Astrocyte (in vitro differentiated cells and primary cell): Measurements from ENCODE around the gene NGDN. TPM values are rescaled to one million over a fixed set of nuclear protein-coding genes. Genes with fewer than 3 reads are reported as not detected.

ENCODE experiments used
- DNase-seq: peaks from one replicate; pipeline ENCODE4 v3.0.0-alpha.2; 2010; ENCODE audit warnings: low read depth
- FAIRE-seq: peaks from 2 replicates; lab custom pipeline; 2011; peaks lifted over from hg19 to GRCh38; lab: Jason Lieb, UNC
- H2AFZ ChIP-seq: 2 replicates; pipeline ENCODE4 v1.6.0; 2012; ENCODE audit warnings: low read depth, low read length, inconsistent platforms
- H3K27ac ChIP-seq: 2 replicates; pipeline ENCODE4 v1.5.1; 2011; ENCODE audit warnings: low read depth, low read length, inconsistent platforms
- H3K27me3 ChIP-seq: 2 replicates; pipeline ENCODE4 v1.6.0; 2011; ENCODE audit warnings: low read length, inconsistent platforms; ENCODE audit not compliant: insufficient read depth
- H3K36me3 ChIP-seq: 2 replicates; pipeline ENCODE4 v1.5.1; 2011; ENCODE audit warnings: low read length, inconsistent platforms; ENCODE audit not compliant: insufficient read depth
- H3K4me1 ChIP-seq: 2 replicates; pipeline ENCODE4 v1.5.1; 2011; ENCODE audit warnings: low read length, inconsistent platforms; ENCODE audit not compliant: insufficient read depth
- H3K4me2 ChIP-seq: 2 replicates; pipeline ENCODE4 v1.6.0; 2012; ENCODE audit warnings: low read length, inconsistent platforms
- H3K4me3 ChIP-seq: 2 replicates; pipeline ENCODE4 v1.5.1; 2011; ENCODE audit warnings: low read depth, mild to moderate bottlenecking, low read length, inconsistent platforms; ENCODE audit not compliant: insufficient read depth
- H3K79me2 ChIP-seq: 2 replicates; pipeline ENCODE4 v1.6.0; 2012; ENCODE audit warnings: mild to moderate bottlenecking, low read length, inconsistent platforms; ENCODE audit not compliant: insufficient read depth
- H3K9ac ChIP-seq: 2 replicates; pipeline ENCODE4 v1.6.0; 2012; ENCODE audit warnings: mild to moderate bottlenecking, low read length, inconsistent platforms
- H3K9me3 ChIP-seq: 2 replicates; pipeline ENCODE4 v1.5.1; 2012; ENCODE audit warnings: low read depth, mild to moderate bottlenecking, low read length, inconsistent platforms; ENCODE audit not compliant: insufficient read depth
- H4K20me1 ChIP-seq: 2 replicates; pipeline ENCODE4 v1.6.0; 2012; ENCODE audit warnings: low read length, inconsistent platforms; ENCODE audit not compliant: insufficient read depth
- H3K27ac Mint-ChIP-seq: one replicate; pipeline ENCODE4 v1.8.0; 2021; ENCODE audit warnings: mild to moderate bottlenecking, mixed read lengths; ENCODE audit not compliant: unreplicated experiment
- H3K27me3 Mint-ChIP-seq: one replicate; pipeline ENCODE4 v1.8.0; 2021; ENCODE audit warnings: low read depth, mixed read lengths; ENCODE audit not compliant: unreplicated experiment
- H3K36me3 Mint-ChIP-seq: one replicate; pipeline ENCODE4 v1.8.0; 2021; ENCODE audit warnings: low read depth, mixed read lengths; ENCODE audit not compliant: unreplicated experiment
- H3K4me1 Mint-ChIP-seq: one replicate; pipeline ENCODE4 v1.8.0; 2021; ENCODE audit warnings: low read depth, mixed read lengths; ENCODE audit not compliant: unreplicated experiment
- H3K4me3 Mint-ChIP-seq: one replicate; pipeline ENCODE4 v1.8.0; 2021; ENCODE audit warnings: mild to moderate bottlenecking, moderate library complexity, mixed read lengths; ENCODE audit not compliant: unreplicated experiment
- H3K9me3 Mint-ChIP-seq: one replicate; pipeline ENCODE4 v1.8.0; 2021; ENCODE audit warnings: mild to moderate bottlenecking, mixed read lengths; ENCODE audit not compliant: unreplicated experiment
- EZH2 ChIP-seq: IDR thresholded peaks from 2 replicates; pipeline ENCODE4 v1.6.1; 2012; ENCODE audit warnings: mild to moderate bottlenecking, low read length, inconsistent platforms; ENCODE audit not compliant: insufficient read depth
- total RNA-seq: library from RNA; stranded (reverse); gene quantifications from 2 replicates; pipeline ENCODE4 v1.2.1, GENCODE V29; 2021
- TF ChIP-seq, protein P1 (sequence below): IDR thresholded peaks from 2 replicates; pipeline ENCODE4 v1.5.1; 2011; ENCODE audit warnings: low read depth, mild to moderate bottlenecking, inconsistent platforms, low read length, moderate library complexity; ENCODE audit not compliant: insufficient read depth

NGDN gene
- total RNA-seq, 1 donor from 2014 or later = 28.6 TPM

DNA sequence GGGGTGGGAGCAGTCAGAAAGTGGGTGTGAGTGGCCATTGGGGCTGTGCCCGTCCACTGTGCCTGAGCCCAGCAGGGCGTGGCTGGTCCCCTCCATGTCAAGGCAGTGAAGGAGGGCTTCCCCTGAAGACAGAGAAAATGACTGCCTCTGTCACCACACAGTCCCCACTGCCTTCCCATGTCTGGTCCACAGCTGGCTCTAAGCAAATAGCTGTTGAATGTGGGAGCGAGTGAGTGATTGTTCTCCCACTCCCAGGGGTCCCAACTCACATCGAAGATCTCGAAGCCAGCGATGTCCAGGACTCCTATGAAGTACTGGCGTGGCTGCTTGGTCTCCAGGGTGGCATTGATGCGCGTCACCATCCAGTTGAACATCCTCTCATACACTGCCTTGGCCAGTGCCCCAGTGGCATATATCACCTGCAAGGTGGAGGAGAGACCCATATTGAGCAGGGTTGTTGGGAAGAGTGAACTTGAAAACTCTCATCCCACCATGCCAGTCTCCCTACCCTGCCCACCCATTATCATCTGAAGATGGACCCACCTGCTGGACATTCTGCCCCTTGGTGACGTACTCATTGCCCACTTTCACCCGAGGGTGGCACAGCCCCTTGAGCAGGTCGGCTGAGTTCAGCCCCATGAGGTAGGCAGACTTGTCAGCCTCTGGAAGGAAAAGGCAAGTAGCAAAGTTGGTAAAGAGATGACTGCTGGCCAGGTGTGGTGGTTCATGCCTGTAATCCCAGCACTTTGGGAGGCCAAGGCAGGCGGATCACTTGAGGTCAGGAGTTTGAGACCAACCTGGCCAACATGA is 40.6 kb upstream of the NGDN start:
- Histone ChIP-seq H3K79me2 (no peaks in the 10 kb centered on the region), H3K27me3 (peaks cover 2% of the 10 kb centered on the region), H3K27ac (no peak overlapping the region), H2AFZ (no peak overlapping the region), H4K20me1 (no peaks in the 10 kb centered on the region), H3K9me3 (no peaks in the 10 kb centered on the region), H3K36me3 (no peaks in the 10 kb centered on the region), H3K4me3 (no peak overlapping the region), H3K9ac (no peak overlapping the region), H3K4me1 (no peaks in the 10 kb centered on the region), H3K4me2 (no peak overlapping the region)
- Mint-ChIP-seq H3K4me1 (peaks cover 9% of the 10 kb centered on the region), H3K27me3 (peaks cover 40% of the 10 kb centered on the region), H3K27ac (no peak overlapping the region), H3K36me3 (no peaks in the 10 kb centered on the region), H3K9me3 (peaks cover 6% of the 10 kb centered on the region), H3K4me3 (no peak overlapping the region)
- FAIRE-seq = no peak
- no peak for DNase-seq
- TF ChIP-seq, protein P1, sequence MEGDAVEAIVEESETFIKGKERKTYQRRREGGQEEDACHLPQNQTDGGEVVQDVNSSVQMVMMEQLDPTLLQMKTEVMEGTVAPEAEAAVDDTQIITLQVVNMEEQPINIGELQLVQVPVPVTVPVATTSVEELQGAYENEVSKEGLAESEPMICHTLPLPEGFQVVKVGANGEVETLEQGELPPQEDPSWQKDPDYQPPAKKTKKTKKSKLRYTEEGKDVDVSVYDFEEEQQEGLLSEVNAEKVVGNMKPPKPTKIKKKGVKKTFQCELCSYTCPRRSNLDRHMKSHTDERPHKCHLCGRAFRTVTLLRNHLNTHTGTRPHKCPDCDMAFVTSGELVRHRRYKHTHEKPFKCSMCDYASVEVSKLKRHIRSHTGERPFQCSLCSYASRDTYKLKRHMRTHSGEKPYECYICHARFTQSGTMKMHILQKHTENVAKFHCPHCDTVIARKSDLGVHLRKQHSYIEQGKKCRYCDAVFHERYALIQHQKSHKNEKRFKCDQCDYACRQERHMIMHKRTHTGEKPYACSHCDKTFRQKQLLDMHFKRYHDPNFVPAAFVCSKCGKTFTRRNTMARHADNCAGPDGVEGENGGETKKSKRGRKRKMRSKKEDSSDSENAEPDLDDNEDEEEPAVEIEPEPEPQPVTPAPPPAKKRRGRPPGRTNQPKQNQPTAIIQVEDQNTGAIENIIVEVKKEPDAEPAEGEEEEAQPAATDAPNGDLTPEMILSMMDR = no peak
- TF ChIP-seq EZH2 = no peak

DNA sequence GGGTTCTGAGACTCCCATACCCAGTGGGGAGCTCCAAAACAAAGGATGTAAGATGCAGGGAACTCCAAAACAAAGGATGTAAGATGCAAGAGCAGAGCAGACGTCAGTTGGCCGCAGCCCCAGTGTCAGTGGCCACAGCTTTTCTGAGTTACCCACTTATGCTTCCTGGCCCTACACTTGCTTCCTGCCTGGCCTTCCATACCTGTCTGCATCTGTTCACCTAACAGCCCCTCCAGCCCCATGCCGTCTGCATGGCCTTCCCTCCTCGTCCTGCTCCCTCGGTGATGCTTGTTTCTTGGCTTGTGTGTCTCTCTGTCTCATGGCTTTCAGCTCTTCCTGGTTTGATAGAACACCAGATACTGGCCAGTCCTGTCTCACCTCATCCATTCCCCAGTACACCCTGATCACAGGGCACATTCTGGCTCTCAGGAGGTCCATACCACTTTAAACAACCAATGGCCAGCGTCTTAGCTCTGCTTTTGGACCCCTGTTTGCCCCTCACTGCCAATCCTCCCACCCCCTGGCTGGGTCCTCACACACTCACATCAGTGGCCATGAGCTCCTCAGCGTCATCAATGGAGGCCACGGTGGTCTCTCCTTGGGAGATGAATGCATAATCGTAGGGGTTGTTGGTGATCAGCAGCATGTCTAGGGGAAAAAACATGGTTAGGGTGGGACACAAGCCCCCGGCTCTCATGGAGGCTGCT is 39.3 kb upstream of the NGDN start:
- no peaks in the 10 kb centered on the region for H3K9me3 ChIP-seq
- no peaks in the 10 kb centered on the region for H4K20me1 ChIP-seq
- H3K4me3 Mint-ChIP-seq = no peak overlapping the region
- H3K79me2 ChIP-seq = no peaks in the 10 kb centered on the region
- FAIRE-seq (no peak), DNase-seq (no peak)
- peaks cover 4% of the 10 kb centered on the region for H3K27me3 ChIP-seq
- H3K4me2 ChIP-seq = no peak overlapping the region
- no peaks in the 10 kb centered on the region for H3K36me3 ChIP-seq
- no peak overlapping the region for H3K27ac ChIP-seq
- no peak overlapping the region for H3K4me3 ChIP-seq
- TF ChIP-seq EZH2 = no peak
- TF ChIP-seq, protein P1 = no peak
- H3K4me1 Mint-ChIP-seq = peaks cover 14% of the 10 kb centered on the region
- peaks cover 7% of the 10 kb centered on the region for H3K9me3 Mint-ChIP-seq
- no peaks in the 10 kb centered on the region for H3K36me3 Mint-ChIP-seq
- no peak overlapping the region for H2AFZ ChIP-seq
- peaks cover 35% of the 10 kb centered on the region for H3K27me3 Mint-ChIP-seq
- H3K27ac Mint-ChIP-seq = no peak overlapping the region
- no peak overlapping the region for H3K9ac ChIP-seq
- no peaks in the 10 kb centered on the region for H3K4me1 ChIP-seq

DNA sequence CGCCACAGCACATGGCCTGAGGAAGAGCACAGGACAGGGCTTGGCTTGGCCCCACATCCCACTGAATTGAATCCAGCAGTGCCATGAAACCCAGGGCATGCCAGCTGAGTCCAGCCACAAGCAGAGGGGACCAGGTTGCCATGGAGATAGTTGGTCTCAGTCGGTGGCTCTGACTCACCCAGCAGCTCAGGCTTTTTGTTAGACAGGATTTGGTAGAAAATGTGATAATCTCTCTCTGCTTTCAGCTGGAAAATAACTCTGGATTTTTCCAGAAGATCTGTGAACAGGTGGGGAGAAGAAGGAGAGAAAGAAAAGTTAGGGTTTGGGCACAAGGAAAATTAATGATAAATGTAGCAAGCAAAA is 38.8 kb upstream of the NGDN start:
- H4K20me1 ChIP-seq = no peaks in the 10 kb centered on the region
- H3K27ac ChIP-seq = no peak overlapping the region
- no peak overlapping the region for H3K9ac ChIP-seq
- H3K27me3 ChIP-seq = peaks cover 4% of the 10 kb centered on the region
- H3K79me2 ChIP-seq = no peaks in the 10 kb centered on the region
- Mint-ChIP-seq H3K9me3 (peaks cover 9% of the 10 kb centered on the region), H3K4me1 (peaks cover 18% of the 10 kb centered on the region), H3K27ac (no peak overlapping the region), H3K36me3 (no peaks in the 10 kb centered on the region), H3K4me3 (no peak overlapping the region), H3K27me3 (peaks cover 30% of the 10 kb centered on the region)
- H3K4me2 ChIP-seq = no peak overlapping the region
- H2AFZ ChIP-seq = no peak overlapping the region
- H3K4me3 ChIP-seq = no peak overlapping the region
- no peaks in the 10 kb centered on the region for H3K9me3 ChIP-seq
- DNase-seq (peak; percentile 4), FAIRE-seq (no peak)
- no peaks in the 10 kb centered on the region for H3K4me1 ChIP-seq
- H3K36me3 ChIP-seq = no peaks in the 10 kb centered on the region
- TF ChIP-seq, protein P1 = no peak
